ENCODE results near the gene ANKRD9.

The ANKRD9 gene

GRCh38 chr14:102496958-102497744 lies 12.4 kb downstream of the ANKRD9 start:
- TF ChIP-seq CTCF (IDR thresholded peaks at IDR 0.05; ENCODE audit: low read length), result no peak
- no peak for TF ChIP-seq EZH2 (IDR thresholded peaks at IDR 0.05; ENCODE audit: borderline replicate concordance, low read length)
- H4K20me1 ChIP-seq (ENCODE audit: insufficient read depth, low read length), result no peaks in the 10 kb centered on the region
- no peak overlapping the region for H3K4me2 ChIP-seq (ENCODE audit: low read length)
- no peaks in the 10 kb centered on the region for H3K9me3 ChIP-seq (ENCODE audit: low read length)
- H3K27ac ChIP-seq (ENCODE audit: low read depth, low read length, poor library complexity, severe bottlenecking), result no peak overlapping the region
- no peaks in the 10 kb centered on the region for H3K4me1 ChIP-seq (ENCODE audit: insufficient read depth, low read length, severe bottlenecking)
- no peaks in the 10 kb centered on the region for H3F3A ChIP-seq (ENCODE audit: insufficient read depth, low read length)
- no peaks in the 10 kb centered on the region for H3K9me2 ChIP-seq (ENCODE audit: low read depth, low read length)
- no peaks in the 10 kb centered on the region for H3K79me2 ChIP-seq (ENCODE audit: insufficient read depth, low read length)
- no peaks in the 10 kb centered on the region for H3K27me3 ChIP-seq (ENCODE audit: insufficient read depth, low read length)
- H2AFZ ChIP-seq (ENCODE audit: low read length), result no peak overlapping the region
- no peak overlapping the region for H3K4me3 ChIP-seq (ENCODE audit: low read depth, low read length, poor library complexity, severe bottlenecking)
- H3K36me3 ChIP-seq (ENCODE audit: insufficient read depth, low read length), result no peaks in the 10 kb centered on the region
- no peak overlapping the region for H3K9ac ChIP-seq (ENCODE audit: low read length)

- Histone ChIP-seq H3K36me3 (ENCODE audit: insufficient read depth, low read length) (no peaks in the 10 kb centered on the region), H3K27ac (ENCODE audit: low read depth, low read length, poor library complexity, severe bottlenecking) (no peak overlapping the region), H4K20me1 (ENCODE audit: insufficient read depth, low read length) (no peaks in the 10 kb centered on the region)
Observed at GRCh38 chr14:102496331-102496691, 13.3 kb downstream of the ANKRD9 start.

GRCh38 chr14:102495491-102496330 lies 13.9 kb downstream of the ANKRD9 start:
- Histone ChIP-seq H3K79me2 (ENCODE audit: insufficient read depth, low read length) (no peaks in the 10 kb centered on the region), H3K9me2 (ENCODE audit: low read depth, low read length) (no peaks in the 10 kb centered on the region), H3K9me3 (ENCODE audit: low read length) (no peaks in the 10 kb centered on the region), H3K36me3 (ENCODE audit: insufficient read depth, low read length) (no peaks in the 10 kb centered on the region), H3K4me2 (ENCODE audit: low read length) (no peak overlapping the region), H3K9ac (ENCODE audit: low read length) (no peak overlapping the region), H3K27ac (ENCODE audit: low read depth, low read length, poor library complexity, severe bottlenecking) (no peak overlapping the region), H3K4me3 (ENCODE audit: low read depth, low read length, poor library complexity, severe bottlenecking) (no peak overlapping the region), H3K4me1 (ENCODE audit: insufficient read depth, low read length, severe bottlenecking) (no peaks in the 10 kb centered on the region), H2AFZ (ENCODE audit: low read length) (no peak overlapping the region), H3K27me3 (ENCODE audit: insufficient read depth, low read length) (no peaks in the 10 kb centered on the region), H4K20me1 (ENCODE audit: insufficient read depth, low read length) (no peaks in the 10 kb centered on the region), H3F3A (ENCODE audit: insufficient read depth, low read length) (no peaks in the 10 kb centered on the region)
- TF ChIP-seq CTCF (IDR thresholded peaks at IDR 0.05; ENCODE audit: low read length) (no peak), EZH2 (IDR thresholded peaks at IDR 0.05; ENCODE audit: borderline replicate concordance, low read length) (no peak)

More at GRCh38 chr14:102496331-102496691, 13.3 kb downstream of the ANKRD9 start:
- Histone ChIP-seq H3F3A (ENCODE audit: insufficient read depth, low read length) (no peaks in the 10 kb centered on the region), H3K9me2 (ENCODE audit: low read depth, low read length) (no peaks in the 10 kb centered on the region), H3K4me2 (ENCODE audit: low read length) (no peak overlapping the region), H3K9me3 (ENCODE audit: low read length) (no peaks in the 10 kb centered on the region), H3K27me3 (ENCODE audit: insufficient read depth, low read length) (no peaks in the 10 kb centered on the region), H3K4me3 (ENCODE audit: low read depth, low read length, poor library complexity, severe bottlenecking) (no peak overlapping the region), H3K79me2 (ENCODE audit: insufficient read depth, low read length) (no peaks in the 10 kb centered on the region), H3K9ac (ENCODE audit: low read length) (no peak overlapping the region), H2AFZ (ENCODE audit: low read length) (no peak overlapping the region), H3K4me1 (ENCODE audit: insufficient read depth, low read length, severe bottlenecking) (no peaks in the 10 kb centered on the region)
- no peak for TF ChIP-seq EZH2 (IDR thresholded peaks at IDR 0.05; ENCODE audit: borderline replicate concordance, low read length)

Data from OCI-LY1 (cell line).